GM12878 (cell line): ENCODE results near the gene RAN. TPM values are rescaled to one million over a fixed set of nuclear protein-coding genes. Genes with fewer than 3 reads are reported as not detected.
A peak's percentile ranks its signal among the peaks of the same experiment; 100 is the strongest.

Experiments
- BCL3 ChIP-seq: IDR thresholded peaks from 2 replicates; pipeline ENCODE4 v1.6.1; 2011; ENCODE audit warnings: borderline replicate concordance, low read depth, mild to moderate bottlenecking, moderate library complexity, low read length; ENCODE audit not compliant: insufficient read depth, poor library complexity, severe bottlenecking
- CREB1 ChIP-seq: IDR thresholded peaks from 2 replicates; pipeline ENCODE4 v1.6.1; 2012; ENCODE audit warnings: low read depth, mild to moderate bottlenecking, inconsistent platforms
- E4F1 ChIP-seq: fragments of 450-650 bp; IDR thresholded peaks from 2 replicates; pipeline ENCODE4 v1.6.1; 2018; ENCODE audit warnings: borderline replicate concordance, mild to moderate bottlenecking; ENCODE audit not compliant: partially characterized antibody
- GATAD2B ChIP-seq: fragments of 450-650 bp; conservative IDR thresholded peaks from 2 replicates; pipeline ENCODE4 v1.6.1; 2017; ENCODE audit warnings: low read depth, mild to moderate bottlenecking, moderate library complexity
- IRF3 ChIP-seq: fragments of 450-650 bp; IDR thresholded peaks from 2 replicates; pipeline ENCODE4 v1.6.1; 2014; ENCODE audit warnings: mild to moderate bottlenecking
- MYC ChIP-seq: IDR thresholded peaks from 2 replicates; pipeline ENCODE4 v1.6.1; 2011; ENCODE audit warnings: mild to moderate bottlenecking, low read length, moderate library complexity, inconsistent platforms; ENCODE audit not compliant: insufficient read depth, insufficient replicate concordance, insufficient read length, severe bottlenecking
- PKNOX1 ChIP-seq: fragments of 450-650 bp; IDR thresholded peaks from 2 replicates; pipeline ENCODE4 v1.6.1; 2016; ENCODE audit warnings: mild to moderate bottlenecking
- POLR2AphosphoS5 ChIP-seq: IDR thresholded peaks from 2 replicates; pipeline ENCODE4 v1.6.1; 2011; ENCODE audit warnings: mild to moderate bottlenecking, low read length, inconsistent platforms
- SP1 ChIP-seq: IDR thresholded peaks from one replicate; pipeline ENCODE4 v1.6.1; 2011; ENCODE audit warnings: low read depth, low read length
- TBL1XR1 ChIP-seq: IDR thresholded peaks from 2 replicates; pipeline ENCODE4 v1.6.1; 2012; ENCODE audit warnings: low read depth, low read length, improper control_type of control experiment
- USF2 ChIP-seq: IDR thresholded peaks from 2 replicates; pipeline ENCODE4 v1.6.1; 2011; ENCODE audit warnings: low read depth, low read length, improper control_type of control experiment, borderline replicate concordance
- ZNF687 ChIP-seq: fragments of 450-650 bp; IDR thresholded peaks from 2 replicates; pipeline ENCODE4 v1.6.1; 2017; ENCODE audit warnings: mild to moderate bottlenecking, moderate library complexity
- ZZZ3 ChIP-seq: IDR thresholded peaks from 2 replicates; pipeline ENCODE4 v1.6.1; 2011; ENCODE audit warnings: low read depth; ENCODE audit not compliant: control insufficient read depth, insufficient read length
- polyA plus RNA-seq, 11 experiments: library from polyadenylated mRNA; depleted of rRNA in 4 of 11; unstranded in 6 of 11; stranded (reverse) in 5 of 11; fragments of >200 nt; fragmentation: Nextera tagmentation in 4 of 11; fragmentation: Illumina TruSeq in 1 of 11; extraction: Ambion mirVana in 4 of 11; extraction: Trizol in 1 of 11; gene quantifications; 1 replicate in 1 of 11; 2 replicates in 10 of 11; pipeline versions ENCODE4 v1.2.1 to v1.2.3, GENCODE V29; 2011 to 2016; ENCODE audit warnings: inconsistent platforms in 2 of 11, missing spikeins in 2 of 11, low read depth in 1 of 11
- total RNA-seq, 4 experiments: library from RNA; depleted of rRNA in 3 of 4; stranded (reverse); fragments of >200 nt in 3 of 4; fragmentation: Illumina TruSeq in 1 of 4; extraction: Trizol in 1 of 4; gene quantifications; 2 replicates each; pipeline versions ENCODE4 v1.2.1 to v1.2.3, GENCODE V29; 2013 to 2021

The RAN gene
- total and polyA plus RNA-seq, 10 of the 15 experiments (the other 5 are each of a cell fraction or from before 2014, with no cell fraction given) = 1,598 to 3,769 (median 2,845) TPM

- TF ChIP-seq ZNF687 (peak; percentile 75; the same call in 1 of the 2 replicates), CREB1 (no peak), ZZZ3 (no peak), POLR2AphosphoS5 (no peak), BCL3 (no peak), SP1 (no peak), MYC (peak; percentile 43), USF2 (no peak), TBL1XR1 (no peak), IRF3 (no peak), GATAD2B (peak; percentile 17; the same call in 1 of the 2 replicates), E4F1 (no peak), PKNOX1 (peak; percentile 49; the same call in 1 of the 2 replicates)
These were observed 8.6 kb downstream of the RAN start (continued) for GRCh38 chr12:130880411-130880885.
